ENCODE measurements around the gene WLS. TPM values are rescaled to one million over a fixed set of nuclear protein-coding genes. Genes with fewer than 3 reads are reported as not detected.

Gene WLS
- 10 to 100 TPM in 5 of 6 experiments, 1 to 10 TPM in 1; 9.3 to 36.0 (median 25.8) TPM for total RNA-seq
- long read RNA-seq, partial matches to known transcripts: 0 of 2 reads
- long read RNA-seq, other reads (novel, unspliced or antisense): 1 of 2 reads

GRCh38 chr1:68232289-68233148 is at the start of gene WLS:
TSS of gene WLS (minus strand) at chr1:68232523. CDS start at chr1:68232299, 224 bp downstream.
- Histone ChIP-seq H3K36me3 (no peaks in the 10 kb centered on the region), H3K4me3 (peak within 1 kb of the TSS; percentile 51 to 67 (median 60)), H3K4me1 (peaks cover 0 to 11% (median 0%) of the 10 kb centered on the region in 4 donors), H3K27me3 (no peaks in the 10 kb centered on the region), H3K9me3 (no peaks in the 10 kb centered on the region), H3K27ac (peak within 1 kb of the TSS; percentile 35 to 62 (median 55))
- peak; percentile 77 to 86 (median 84) for DNase-seq
- 5% methylated on average over 34 of the region's 42 CpGs for WGBS (ENCODE audit: insufficient coverage, low coverage, low lambda C conversion rate, missing lambda C conversion rate)
- ATAC-seq: peak; percentile 81 to 89 (median 88)
- intact Hi-C loops (cut with DNase I): no loop called here
- peak; percentile 63 for TF ChIP-seq POLR2A (IDR thresholded peaks at IDR 0.05)
- TF ChIP-seq CTCF (IDR thresholded peaks at IDR 0.05): no peak

- Histone ChIP-seq H3K36me3 (no peaks in the 10 kb centered on the region), H3K27me3 (no peaks in the 10 kb centered on the region), H3K27ac (no peak overlapping the region), H3K9me3 (no peaks in the 10 kb centered on the region), H3K4me3 (no peak overlapping the region), H3K4me1 (no peaks in the 10 kb centered on the region)
- 13% methylated on average over 1 of the region's 1 CpG for WGBS (ENCODE audit: insufficient coverage, low coverage, low lambda C conversion rate, missing lambda C conversion rate)
- no peak for ATAC-seq
- intact Hi-C loops (cut with DNase I): no loop called here
- TF ChIP-seq POLR2A (IDR thresholded peaks at IDR 0.05): no peak
- no peak for TF ChIP-seq CTCF (IDR thresholded peaks at IDR 0.05)
- no peak for DNase-seq
These were observed 48.0 kb upstream of the WLS start for GRCh38 chr1:68280286-68280685.

- no peak for ATAC-seq
- Histone ChIP-seq H3K9me3 (no peaks in the 10 kb centered on the region), H3K4me1 (no peaks in the 10 kb centered on the region), H3K27ac (no peak overlapping the region), H3K36me3 (no peaks in the 10 kb centered on the region), H3K4me3 (no peak overlapping the region), H3K27me3 (no peaks in the 10 kb centered on the region)
- no peak for DNase-seq
- TF ChIP-seq POLR2A (IDR thresholded peaks at IDR 0.05): no peak
- TF ChIP-seq CTCF (IDR thresholded peaks at IDR 0.05): no peak
- 61% methylated on average over 2 of the region's 2 CpGs for WGBS (ENCODE audit: insufficient coverage, low coverage, low lambda C conversion rate, missing lambda C conversion rate)
- intact Hi-C loops (cut with DNase I): no loop called here
These were observed 47.5 kb upstream of the WLS start for GRCh38 chr1:68279846-68280245.

GRCh38 chr1:68278221-68278620 is 45.9 kb upstream of the WLS start:
- H3K27me3 ChIP-seq: no peaks in the 10 kb centered on the region
- H3K4me3 ChIP-seq: no peak overlapping the region
- ATAC-seq: no peak
- DNase-seq: no peak
- H3K36me3 ChIP-seq: no peaks in the 10 kb centered on the region
- TF ChIP-seq POLR2A (IDR thresholded peaks at IDR 0.05) (no peak), CTCF (IDR thresholded peaks at IDR 0.05) (no peak)
- no peaks in the 10 kb centered on the region for H3K9me3 ChIP-seq
- intact Hi-C loops (cut with DNase I): no loop called here
- H3K27ac ChIP-seq: no peak overlapping the region
- H3K4me1 ChIP-seq: no peaks in the 10 kb centered on the region
- 29% methylated on average over 1 of the region's 1 CpG for WGBS (ENCODE audit: insufficient coverage, low coverage, low lambda C conversion rate, missing lambda C conversion rate)
